Right renal cortex interstitium (tissue), 3 donors: Measurements from ENCODE around the gene APPL1. TPM values are rescaled to one million over a fixed set of nuclear protein-coding genes. Genes with fewer than 3 reads are reported as not detected.
"Not testable (repeated sequence)": the region's sequence is repeated elsewhere in the genome, so short reads cannot be mapped to it uniquely, and the experiment has no call there.

Source experiments
- DNase-seq, 3 donors: peaks; one replicate each; pipeline ENCODE4 v3.0.0-alpha.2; 2013; ENCODE audit warnings: low read depth in 3 of 3, low spot score in 2 of 3
- polyA plus RNA-seq, 3 donors: library from polyadenylated mRNA; unstranded; fragments of 120-200 nt; gene quantifications; one replicate each; pipeline ENCODE4 v1.2.1, GENCODE V29; 2013; ENCODE audit not compliant: insufficient read length in 3 of 3

APPL1 gene
- polyA plus RNA-seq, 3 donors = 47.6 to 49.6 (median 49.1) TPM

DNA sequence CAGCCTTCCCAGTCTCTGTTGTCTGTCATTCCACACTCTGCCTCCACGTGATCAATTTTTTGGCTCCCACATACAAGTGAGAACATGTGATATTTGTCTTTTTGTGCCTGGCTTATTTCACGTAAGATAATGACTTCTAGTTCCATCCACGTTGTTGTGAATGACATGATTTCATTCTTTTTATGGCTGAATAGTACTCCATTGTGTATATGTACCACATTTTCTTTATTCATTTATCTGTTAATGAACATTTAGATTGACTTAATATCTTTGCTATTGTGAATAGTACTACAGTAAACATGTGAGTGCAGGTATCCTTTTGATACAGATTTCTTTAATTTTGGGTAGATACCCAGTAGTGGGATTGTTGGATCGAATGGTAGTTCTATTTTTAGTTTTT, 33.6 kb downstream of the APPL1 start:
- no peak for DNase-seq

DNA sequence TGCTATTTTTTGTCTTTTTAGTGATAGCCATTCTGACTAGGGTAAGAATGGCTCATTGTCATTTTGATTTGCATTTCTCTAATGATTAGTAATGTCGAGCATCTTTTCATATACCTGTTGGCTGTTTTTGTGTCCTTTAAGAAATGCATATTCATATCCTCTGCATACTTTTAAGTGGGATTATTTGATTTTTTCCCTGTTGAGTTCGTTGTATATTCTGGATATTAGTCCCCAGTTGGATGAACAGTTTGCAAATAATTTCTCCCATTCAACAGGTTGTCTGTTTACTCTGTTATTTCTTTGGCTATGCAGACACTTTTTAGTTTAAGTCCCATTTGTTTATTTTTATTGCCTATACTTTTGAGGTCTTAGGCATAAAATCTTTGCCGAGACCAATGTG, 34.4 kb downstream of the APPL1 start:
- no peak for DNase-seq

DNA sequence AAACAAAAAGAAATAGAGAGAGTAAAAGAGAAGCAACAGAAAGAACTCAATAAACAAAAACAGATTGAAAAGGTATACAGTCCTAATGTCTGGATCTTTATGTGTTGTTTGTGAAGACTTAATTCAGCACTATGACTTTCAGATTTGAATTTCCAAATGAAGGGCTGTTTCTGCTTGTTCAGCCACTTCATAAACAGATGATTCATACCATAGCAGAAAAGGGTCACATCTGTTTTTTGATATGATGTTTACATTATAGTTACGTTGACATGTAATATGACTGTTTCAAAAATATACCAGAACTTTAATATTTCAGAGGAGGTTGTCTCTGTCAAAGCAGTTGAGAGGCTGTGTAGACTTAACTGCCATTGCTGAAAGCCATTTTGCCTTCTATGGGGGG, 40.9 kb downstream of the APPL1 start:
- no peak for DNase-seq

DNA sequence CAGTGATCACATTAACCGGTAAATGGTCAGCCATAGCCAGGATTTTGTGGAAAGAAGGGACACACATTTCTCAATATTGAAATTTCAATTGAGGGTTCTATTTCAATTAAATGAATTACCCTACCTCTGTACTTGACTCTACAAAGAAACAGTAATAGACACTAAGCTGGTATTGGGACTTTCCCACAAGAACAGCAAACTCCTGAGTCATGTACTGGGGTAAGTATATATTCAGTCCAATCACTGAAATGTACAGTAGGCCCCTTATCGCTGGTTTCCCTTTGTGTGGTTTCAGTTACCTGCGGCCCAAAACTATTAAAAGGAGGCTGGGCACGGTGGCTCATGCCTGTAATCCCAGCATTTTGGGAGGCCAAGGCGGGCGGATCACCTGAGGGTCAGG, 47.3 kb downstream of the APPL1 start:
- DNase-seq = no peak

DNA sequence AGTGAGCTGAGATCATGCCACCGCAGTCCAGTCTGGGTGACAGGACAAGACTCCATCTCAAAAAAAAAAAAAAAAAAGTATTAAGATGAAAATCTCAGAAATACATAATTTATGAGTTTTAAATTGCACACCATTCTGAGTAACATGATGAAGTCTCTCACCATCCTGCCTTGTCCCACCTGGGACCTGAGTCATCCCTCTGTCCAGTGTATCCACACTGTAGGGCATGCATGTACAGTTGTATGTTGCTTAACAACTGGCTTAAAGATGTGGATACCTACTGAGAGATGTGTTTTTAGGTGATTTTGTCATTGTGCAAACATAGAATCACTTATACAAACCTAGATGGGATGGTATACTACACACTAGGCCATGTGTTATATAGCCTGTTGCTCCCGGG, 47.9 kb downstream of the APPL1 start:
- no peak for DNase-seq

DNA sequence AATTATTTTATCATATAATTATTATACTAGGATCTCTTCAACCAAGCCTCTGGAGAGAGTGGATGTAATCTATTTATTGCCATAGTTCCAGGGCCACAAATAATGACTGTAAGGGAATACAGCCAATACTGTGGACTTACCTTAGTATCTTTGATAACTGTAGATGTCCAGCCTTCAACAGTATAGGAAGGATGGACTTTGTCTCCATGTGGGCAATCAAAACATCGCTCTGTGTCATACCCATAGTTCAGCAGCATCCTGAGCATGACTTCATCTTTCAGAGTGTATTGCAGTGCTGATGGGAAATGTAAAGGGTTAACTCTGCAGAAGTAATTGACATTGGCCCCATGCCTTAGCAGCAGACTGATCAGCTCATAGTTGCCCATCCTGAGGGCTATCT, 50.7 kb downstream of the APPL1 start:
- DNase-seq = no peak

DNA sequence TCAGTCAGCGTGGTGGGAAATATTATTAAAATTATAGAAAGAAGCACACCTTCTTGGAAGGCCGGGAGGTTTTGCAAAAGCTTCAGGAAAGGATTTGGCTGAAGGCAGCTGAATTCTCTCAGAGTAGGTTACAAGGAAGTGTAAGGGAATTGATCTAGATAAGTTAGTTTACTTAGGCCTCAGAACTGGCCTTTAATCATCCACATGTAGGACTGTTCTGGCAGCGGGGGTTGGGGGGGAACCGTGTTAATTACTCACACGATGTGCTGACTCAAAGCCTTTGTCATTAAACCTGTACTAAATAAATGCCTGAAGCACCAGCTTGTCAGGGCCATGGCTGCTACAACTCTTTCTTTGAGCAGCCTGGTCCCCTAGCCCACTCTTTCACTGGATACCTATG, 52.2 kb downstream of the APPL1 start:
- DNase-seq = no peak

DNA sequence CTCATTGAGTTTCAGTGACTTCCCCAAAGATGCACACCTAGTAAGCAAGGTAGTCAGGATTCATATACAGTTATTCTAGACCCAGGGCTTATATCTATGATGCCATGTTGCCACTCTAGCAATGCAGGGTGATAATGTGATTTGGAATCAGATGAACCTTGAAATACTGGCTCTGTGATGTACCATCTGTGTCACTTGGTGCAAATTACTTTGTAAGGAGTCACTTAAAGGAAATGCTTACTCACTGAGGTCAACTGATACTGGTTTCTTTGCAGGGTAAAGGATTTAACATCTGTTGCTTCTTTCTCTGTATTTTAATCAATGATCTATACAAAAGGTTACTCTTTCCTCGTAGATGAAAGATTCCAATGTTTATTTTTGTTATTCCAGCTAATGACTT, 54.2 kb downstream of the APPL1 start:
- no peak for DNase-seq

DNA sequence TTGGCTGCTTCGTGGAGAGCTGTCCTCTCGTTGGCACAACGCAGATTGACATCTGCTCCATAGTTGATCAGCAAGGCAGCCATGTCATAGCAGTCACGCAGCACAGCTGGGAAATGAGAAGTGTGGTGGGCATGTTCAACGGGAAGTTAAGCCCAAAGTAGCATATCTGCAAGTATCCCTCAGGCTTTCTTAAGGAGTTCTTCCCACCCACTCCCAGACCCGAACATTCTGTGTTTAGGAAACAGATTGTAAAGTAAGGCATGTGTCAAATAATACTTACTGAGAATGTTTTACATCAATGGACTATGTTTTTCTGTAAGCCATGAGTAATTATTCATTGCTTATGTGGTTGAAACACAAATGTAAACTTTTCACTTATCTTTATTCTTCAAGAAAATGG, 55.8 kb downstream of the APPL1 start:
- DNase-seq = no peak

DNA sequence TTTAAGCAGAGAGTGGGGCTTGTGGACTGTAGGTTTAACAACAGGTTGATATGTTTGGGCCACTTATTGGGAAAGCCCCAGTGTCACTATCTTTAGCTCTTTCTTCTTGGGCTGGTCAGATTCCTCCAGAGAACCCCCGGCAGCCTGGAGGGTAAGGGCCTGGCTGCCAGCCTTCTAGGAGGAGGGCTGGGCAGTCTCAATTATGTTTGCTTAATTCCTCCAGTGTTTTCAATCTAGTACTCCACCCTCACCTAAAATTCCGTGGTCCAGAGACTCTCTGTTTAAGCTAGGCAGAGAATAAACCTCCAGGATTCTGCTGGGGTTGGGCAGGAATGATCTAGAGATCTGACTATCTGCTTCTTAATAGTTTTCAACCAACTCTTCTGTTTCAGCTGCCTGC, 59.7 kb downstream of the APPL1 start:
- DNase-seq = no peak

DNA sequence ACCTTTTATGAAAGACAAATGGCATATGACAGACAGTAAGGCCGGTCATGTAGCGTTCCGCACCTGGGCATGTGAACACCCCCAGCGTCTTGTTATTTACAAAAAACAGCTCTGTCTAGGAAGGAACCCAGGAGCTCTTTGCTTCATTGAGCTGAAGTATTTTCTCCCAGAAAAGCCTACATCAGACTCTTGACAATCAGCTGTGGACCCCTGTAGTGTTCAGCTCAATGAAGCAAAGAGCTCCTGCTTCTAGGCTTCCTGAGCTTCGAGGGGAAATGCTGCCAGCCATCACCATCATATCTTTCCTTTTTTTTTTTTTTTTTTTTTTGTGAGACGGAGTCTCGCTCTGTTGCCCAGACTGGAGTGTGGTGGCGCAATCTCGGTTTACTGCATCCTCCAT, 60.9 kb downstream of the APPL1 start:
- DNase-seq = no peak

DNA sequence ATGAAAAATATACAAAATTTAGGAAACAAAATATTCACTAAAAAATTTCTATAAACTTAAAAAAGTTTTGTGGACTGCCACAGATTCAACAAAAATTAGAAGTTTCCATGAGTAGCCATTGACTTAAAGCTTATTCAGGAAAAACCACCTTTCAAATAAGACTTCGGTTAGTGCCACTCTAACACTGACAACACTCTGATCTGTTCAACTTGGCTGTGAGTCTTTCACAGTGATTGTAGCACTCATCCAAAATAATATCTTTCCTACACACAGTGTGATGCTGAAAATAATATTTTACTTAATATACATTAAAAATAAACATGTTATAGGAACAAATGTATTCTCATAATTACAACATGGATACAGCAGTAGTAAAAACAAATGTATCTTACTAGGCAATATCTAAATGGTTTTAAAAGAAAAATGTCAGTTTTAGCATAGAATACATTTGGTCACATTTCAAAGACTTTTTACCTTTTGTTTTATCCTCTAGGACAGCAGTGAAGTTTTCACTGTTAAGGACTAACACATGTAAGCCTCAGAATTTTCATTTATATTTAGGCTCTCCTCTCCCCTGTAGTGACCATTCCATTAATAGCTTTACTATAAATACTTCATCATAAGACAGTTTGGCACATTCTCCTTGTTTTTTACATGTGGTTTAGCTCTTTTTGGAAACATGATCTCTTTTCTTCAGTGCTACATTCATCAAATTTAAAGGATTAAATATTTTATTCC, 64.8 kb downstream of the APPL1 start, which contains the start of gene ASB14:
TSS of gene ASB14 (minus strand) at position 527 of the 738 bp plus-strand sequence. CDS start 652 bp downstream, outside the sequence.
- DNase-seq = no peak

DNA sequence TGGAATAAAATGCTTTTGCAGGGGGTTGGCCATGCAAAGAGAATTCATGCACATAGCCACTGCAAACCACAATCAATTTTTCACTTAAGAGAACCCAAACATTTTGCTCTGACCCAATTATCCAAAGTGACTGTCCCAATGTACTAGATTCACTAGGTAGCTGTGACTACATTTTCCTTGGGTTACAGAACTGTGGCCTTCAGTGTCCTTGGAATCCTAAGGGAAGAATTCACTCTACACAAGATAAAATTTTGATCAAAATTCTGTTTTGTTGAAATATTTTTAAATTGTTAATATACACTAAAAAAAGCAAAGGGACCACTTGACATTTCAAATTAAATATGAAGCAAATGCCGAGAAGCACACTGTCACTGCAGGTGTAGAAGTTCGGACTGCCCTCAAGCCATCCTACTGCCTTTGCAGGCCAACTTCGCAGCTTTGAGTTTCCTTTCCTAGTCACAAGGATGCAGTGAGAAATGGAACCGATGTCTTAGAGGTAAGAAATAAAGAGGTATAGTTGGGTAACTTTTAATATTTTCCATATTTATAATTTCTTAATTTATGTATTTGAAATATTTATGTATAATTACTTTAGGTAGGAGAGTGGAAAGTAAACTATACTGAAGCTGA, 65.5 kb downstream of the APPL1 start:
- no peak for DNase-seq

DNA sequence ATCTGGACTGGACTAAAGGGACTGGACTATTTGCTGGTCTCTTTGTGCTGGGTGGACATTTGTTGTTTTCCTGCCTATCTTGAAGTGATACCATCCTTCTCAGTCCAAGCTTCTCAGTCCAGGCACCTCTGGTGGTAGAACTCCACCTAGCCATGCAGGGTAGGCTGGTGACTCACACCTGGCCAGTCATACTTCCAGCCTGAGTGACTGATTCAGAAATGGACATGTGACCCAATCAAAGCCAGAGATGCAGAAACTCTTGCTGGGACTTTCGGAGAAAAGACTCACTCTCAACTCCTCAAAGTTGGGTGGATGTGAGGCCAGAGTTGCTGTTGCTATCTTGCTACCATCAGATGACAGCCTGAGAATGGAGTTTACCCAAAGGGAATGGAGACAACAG, 70.5 kb downstream of the APPL1 start:
- DNase-seq = no peak

DNA sequence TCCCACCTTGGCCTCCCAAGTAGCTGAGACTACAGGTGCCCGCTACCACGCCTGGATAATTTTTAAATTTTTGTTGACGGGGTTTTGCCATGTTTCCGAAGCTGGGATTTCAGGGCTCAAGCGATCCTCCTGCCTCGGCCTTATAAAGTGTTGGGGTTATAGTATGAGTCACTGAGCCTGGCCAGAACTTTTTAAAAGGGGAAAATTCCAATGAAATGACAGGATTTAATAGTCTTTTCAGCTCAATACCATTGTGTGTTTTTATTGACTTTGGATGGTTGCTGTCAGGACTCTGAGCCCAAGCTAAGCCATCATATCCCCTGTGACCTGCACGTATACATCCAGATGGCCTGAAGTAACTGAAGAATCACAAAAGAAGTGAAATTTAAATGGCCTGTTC, 76.0 kb downstream of the APPL1 start:
- DNase-seq = not testable (repeated sequence)

DNA sequence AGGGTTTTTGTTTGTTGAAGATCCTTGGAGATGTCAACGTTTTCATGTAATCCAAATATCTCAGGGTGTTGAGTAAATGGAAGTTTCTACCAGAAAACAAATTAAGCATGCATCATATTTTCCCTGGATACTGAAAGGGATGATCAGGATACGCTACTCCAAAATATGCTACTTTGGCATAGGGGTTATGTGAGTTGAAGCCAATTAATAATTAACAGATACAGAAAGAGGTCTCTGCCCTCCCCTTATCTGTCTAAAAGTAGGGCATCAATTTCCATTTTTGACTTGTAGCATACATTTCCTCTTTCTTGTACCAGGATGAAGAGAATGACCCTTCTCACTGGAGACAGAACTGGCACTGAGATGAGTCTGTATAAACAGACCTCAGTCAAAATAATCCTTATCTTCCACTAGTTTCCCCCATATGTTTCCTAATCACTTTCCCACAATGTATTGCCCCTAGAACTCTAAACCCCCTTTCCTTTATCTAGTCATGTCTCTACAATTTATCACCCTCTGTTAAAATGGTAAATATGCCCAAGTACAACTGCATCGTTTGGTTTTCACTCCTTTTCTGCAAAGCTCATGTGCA, 82.3 kb downstream of the APPL1 start:
- no peak for DNase-seq

DNA sequence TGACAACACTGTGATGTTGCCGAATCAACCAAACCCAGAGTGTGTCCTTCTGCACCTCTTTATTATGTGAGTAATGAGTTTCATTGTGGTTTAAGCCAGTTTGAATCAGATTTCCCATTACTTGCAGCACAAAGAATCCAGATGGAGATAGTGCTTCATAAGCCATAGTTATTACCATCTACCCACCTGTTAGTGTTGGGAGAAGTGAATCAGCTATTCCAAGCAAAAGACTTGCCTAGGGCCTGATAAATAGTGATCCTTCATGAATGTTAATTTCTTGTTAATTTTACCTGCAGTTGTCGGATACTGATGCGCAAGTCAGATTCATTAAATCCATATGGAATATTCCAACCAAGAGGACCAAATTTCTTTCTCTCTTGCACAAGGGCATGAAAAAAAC, 86.7 kb downstream of the APPL1 start:
- DNase-seq = no peak

Other genes starting within 250 kb of the APPL1 start
- gene SPATA12, start 167.1 kb upstream of the APPL1 start, polyA plus RNA-seq = under 1 TPM in 1 of 3 donors, not detected in 2; 0.07 TPM
- gene IL17RD, start 62.4 kb upstream of the APPL1 start, polyA plus RNA-seq = 10 to 100 TPM; 45.2 to 52.8 (median 52.7) TPM
- gene HESX1, start 27.8 kb upstream of the APPL1 start, polyA plus RNA-seq = 1 to 10 TPM; 3.6 to 4.3 (median 3.7) TPM
- gene ASB14, start 65.0 kb downstream of the APPL1 start, polyA plus RNA-seq = under 1 TPM; 0.58 to 0.74 (median 0.67) TPM